Erythroblast (primary cell): Measurements from ENCODE around the gene BICC1.

Experiments
- DNase-seq, 2 experiments: peaks; one replicate each; lab custom pipeline; 2025; lab: John Stamatoyannopoulos, UW
- GATA1 ChIP-seq: IDR thresholded peaks from 2 replicates; pipeline ENCODE4 v1.6.1; 2011; ENCODE audit warnings: low read depth, mild to moderate bottlenecking, control low read depth, low read length, moderate library complexity
- POLR2A ChIP-seq: IDR thresholded peaks from 2 replicates; pipeline ENCODE4 v1.6.1; 2011; ENCODE audit warnings: mild to moderate bottlenecking, low read length

Gene BICC1

GRCh38 chr10:58873161-58873560 lies 360.5 kb downstream of the BICC1 start:
- TF ChIP-seq POLR2A (no peak), GATA1 (no peak)
- DNase-seq = no peak
